ENCODE results near the gene SPATA21. TPM values are rescaled to one million over a fixed set of nuclear protein-coding genes. Genes with fewer than 3 reads are reported as not detected.

Gene SPATA21
- total and polyA plus RNA-seq, 7 donors, result under 0.01 to 0.23 (median 0.17) TPM; not detected in 4

GRCh38 chr1:16434007-16434406 lies 3.2 kb downstream of the SPATA21 start:
- DNase-seq, result no peak
- intact Hi-C loops (cut with DNase I), result no loop called here
- H3K27ac ChIP-seq, result no peak overlapping the region
- no peaks in the 10 kb centered on the region for H3K9me3 ChIP-seq
- TF ChIP-seq POLR2A (IDR thresholded peaks at IDR 0.05) (no peak), CTCF (IDR thresholded peaks at IDR 0.05) (no peak), POLR2AphosphoS5 (IDR thresholded peaks at IDR 0.05) (no peak), EP300 (IDR thresholded peaks at IDR 0.05) (no peak)
- WGBS, 2 donors, result 96 to 97% methylated on average over 4 of the region's 4 CpGs
- no peaks in the 10 kb centered on the region for H3K4me1 ChIP-seq
- no peak overlapping the region for H3K4me3 ChIP-seq
- H3K27me3 ChIP-seq, result peaks cover 0 to 8% (median 0%) of the 10 kb centered on the region in 3 donors
- H3K36me3 ChIP-seq, result no peaks in the 10 kb centered on the region

GRCh38 chr1:16433030-16433429 lies 4.2 kb downstream of the SPATA21 start:
- H3K27me3 ChIP-seq, result peaks cover 0 to 8% (median 0%) of the 10 kb centered on the region in 3 donors
- H3K36me3 ChIP-seq, result no peaks in the 10 kb centered on the region
- no peak for DNase-seq
- no peak overlapping the region for H3K4me3 ChIP-seq
- no peaks in the 10 kb centered on the region for H3K9me3 ChIP-seq
- H3K4me1 ChIP-seq, result no peaks in the 10 kb centered on the region
- TF ChIP-seq EP300 (IDR thresholded peaks at IDR 0.05) (no peak), POLR2AphosphoS5 (IDR thresholded peaks at IDR 0.05) (no peak), CTCF (IDR thresholded peaks at IDR 0.05) (no peak), POLR2A (IDR thresholded peaks at IDR 0.05) (no peak)
- intact Hi-C loops (cut with DNase I), result no loop called here
- WGBS, 2 donors, result 72 to 81% methylated on average over 9 of the region's 9 CpGs
- no peak overlapping the region for H3K27ac ChIP-seq

GRCh38 chr1:16430606-16431005 lies 6.6 kb downstream of the SPATA21 start:
- Histone ChIP-seq H3K4me1 (no peaks in the 10 kb centered on the region), H3K36me3 (no peaks in the 10 kb centered on the region), H3K27me3 (peaks cover 0 to 8% (median 0%) of the 10 kb centered on the region in 3 donors), H3K27ac (no peak overlapping the region), H3K9me3 (no peaks in the 10 kb centered on the region), H3K4me3 (no peak overlapping the region)
- intact Hi-C loops (cut with DNase I), result no loop called here
- TF ChIP-seq EP300 (IDR thresholded peaks at IDR 0.05) (no peak), POLR2AphosphoS5 (IDR thresholded peaks at IDR 0.05) (no peak), CTCF (IDR thresholded peaks at IDR 0.05) (no peak), POLR2A (IDR thresholded peaks at IDR 0.05) (no peak)
- 80 to 89% methylated on average over 3 of the region's 3 CpGs for WGBS, 2 donors
- DNase-seq, result no peak

- Histone ChIP-seq H3K9me3 (no peaks in the 10 kb centered on the region), H3K27me3 (no peaks in the 10 kb centered on the region), H3K36me3 (no peaks in the 10 kb centered on the region), H3K4me3 (no peak overlapping the region), H3K4me1 (no peaks in the 10 kb centered on the region), H3K27ac (no peak overlapping the region)
- TF ChIP-seq POLR2AphosphoS5 (IDR thresholded peaks at IDR 0.05), result no peak
- TF ChIP-seq POLR2A (IDR thresholded peaks at IDR 0.05), result no peak
- TF ChIP-seq CTCF (IDR thresholded peaks at IDR 0.05), result no peak
- no peak for TF ChIP-seq EP300 (IDR thresholded peaks at IDR 0.05)
- 87 to 88% methylated on average over 10 of the region's 10 CpGs for WGBS, 2 donors
- intact Hi-C loops (cut with DNase I), result no loop called here
- no peak for DNase-seq
Measured at GRCh38 chr1:16425125-16426025, 11.8 kb downstream of the SPATA21 start.
